ENCODE results near the gene PIK3C2B. TPM values are rescaled to one million over a fixed set of nuclear protein-coding genes. Genes with fewer than 3 reads are reported as not detected.

Gene PIK3C2B
- total and polyA plus RNA-seq, 2 of the 8 experiments (the other 6 are each of a cell fraction or from before 2014, with no cell fraction given), result 20.4 to 36.7 TPM

GRCh38 chr1:204480515-204480914 is 14.1 kb downstream of the PIK3C2B start:
- H3K4me2 ChIP-seq (ENCODE audit: insufficient read depth in 1 of 2, low read depth in 2 of 2, low read length in 2 of 2), result no peak overlapping the region
- peaks cover 3 to 13% (median 9%) of the 10 kb centered on the region in 4 experiments for H3K4me1 ChIP-seq (replicated peaks in 1 of 4; ENCODE audit: control insufficient read depth in 3 of 4, insufficient read depth in 4 of 4, low read length in 3 of 4)
- TF ChIP-seq CBX5 (IDR thresholded peaks at IDR 0.05; ENCODE audit: low read depth, low read length) (no peak), BACH1 (IDR thresholded peaks at IDR 0.05; ENCODE audit: low read length) (no peak), TAF7 (optimal IDR thresholded peaks at IDR 0.05; ENCODE audit: borderline replicate concordance, low read depth, low read length) (no peak), SP1 (IDR thresholded peaks at IDR 0.05; ENCODE audit: low read depth, low read length) (no peak), SIN3A (conservative IDR thresholded peaks at IDR 0.05 in 1 of 2, IDR thresholded peaks at IDR 0.05 in 1 of 2; ENCODE audit: low read depth in 1 of 2, low read length in 2 of 2) (no peak), ATF3 (IDR thresholded peaks at IDR 0.05; ENCODE audit: insufficient read depth, low read depth, low read length) (no peak), POLR2AphosphoS5 (IDR thresholded peaks at IDR 0.05; ENCODE audit: low read depth, low read length) (no peak), SIRT6 (IDR thresholded peaks at IDR 0.05; ENCODE audit: low read length) (no peak), EGR1 (IDR thresholded peaks at IDR 0.05; ENCODE audit: borderline replicate concordance, low read depth, low read length) (no peak), JUND (IDR thresholded peaks at IDR 0.05; ENCODE audit: low read length) (no peak), CBX8 (IDR thresholded peaks at IDR 0.05; ENCODE audit: borderline replicate concordance, low read depth, low read length) (no peak)
- 0 out of 2 replicates have a peak overlapping the region, but pooled peaks have one; percentile 28 for H3K18ac ChIP-seq (ENCODE audit: extremely low read depth, low read length)
- no peak overlapping the region for H3K9ac ChIP-seq (replicated peaks in 1 of 4; ENCODE audit: extremely low read depth in 1 of 4, low read depth in 3 of 4, low read length in 3 of 4)
- H3K79me2 ChIP-seq (ENCODE audit: control insufficient read depth in 1 of 2, insufficient read depth in 2 of 2, low read length in 2 of 2), result peaks cover 0 to 14% of the 10 kb centered on the region in 2 experiments; a peak in 2 of 4 replicates
- H3K56ac ChIP-seq (replicated peaks; ENCODE audit: insufficient read length, low read depth, low read length), result no peak overlapping the region
- H2BK15ac ChIP-seq (ENCODE audit: low read length), result 0 out of 2 replicates have a peak overlapping the region, but pooled peaks have one; percentile 84
- H2BK5ac ChIP-seq (ENCODE audit: low read depth, low read length), result peak overlapping the region; percentile 42; the same call in 1 of the 2 replicates
- DNase-seq (ENCODE audit: low read depth in 1 of 2, low spot score in 2 of 2), result no peak
- no peak overlapping the region for H3K14ac ChIP-seq (ENCODE audit: insufficient read length)
- FAIRE-seq, result no peak
- peaks cover 3% of the 10 kb centered on the region; the same call in 1 of the 2 replicates for H3K79me1 ChIP-seq (ENCODE audit: low read depth, low read length)
- no peak overlapping the region for H3K4me3 ChIP-seq (ENCODE audit: extremely low read depth in 1 of 4, insufficient read depth in 2 of 4, low read depth in 3 of 4, low read length in 4 of 4)
- H3K36me3 ChIP-seq (ENCODE audit: control insufficient read depth in 2 of 4, insufficient read depth in 4 of 4, low read length in 3 of 4), result no peaks in the 10 kb centered on the region
- no peak overlapping the region for H3K4ac ChIP-seq (replicated peaks; ENCODE audit: insufficient read length, low read depth, low read length)
- H2BK120ac ChIP-seq (replicated peaks; ENCODE audit: low read depth, low read length), result no peak overlapping the region
- no peak overlapping the region for H3K27ac ChIP-seq (ENCODE audit: low read depth, low read length)
- no peak overlapping the region for H2AK5ac ChIP-seq (ENCODE audit: low read depth, low read length)
- peaks cover 2 to 7% of the 10 kb centered on the region in 2 experiments for H4K20me1 ChIP-seq (replicated peaks in 1 of 2; ENCODE audit: control insufficient read depth in 1 of 2, insufficient read depth in 2 of 2, low read length in 2 of 2)
- no peak overlapping the region for H4K8ac ChIP-seq (ENCODE audit: extremely low read depth, insufficient read depth, low read length)
- POLR2A ChIA-PET (ENCODE audit: partially characterized antibody), result interaction anchor here (2.1 to 2.9 kb wide), 2 partner anchors 13 to 14 kb away, joined by 13 to 14 read pairs; partner anchors contain the start of gene PIK3C2B
- 95% methylated on average over 8 of the region's 8 CpGs; no CpG with 5 or more reads in 1 of the 2 experiments for WGBS, 2 experiments (ENCODE audit: extremely low coverage in 1 of 2, insufficient coverage in 1 of 2, insufficient read length in 1 of 2, insufficient replicate concordance in 2 of 2, low coverage in 1 of 2, low lambda C conversion rate in 2 of 2, missing lambda C conversion rate in 1 of 2)
- no peak overlapping the region for H4K91ac ChIP-seq (replicated peaks; ENCODE audit: insufficient read length, low read length)
- no peaks in the 10 kb centered on the region for H3K9me3 ChIP-seq (ENCODE audit: insufficient read depth in 2 of 2, low read depth in 1 of 2, low read length in 1 of 2)
- H3K23ac ChIP-seq (ENCODE audit: insufficient read length), result no peak overlapping the region
- no peak overlapping the region for H2BK12ac ChIP-seq (ENCODE audit: low read depth, low read length)
- no peak overlapping the region for H2BK20ac ChIP-seq (ENCODE audit: low read length)
- H3K23me2 ChIP-seq (ENCODE audit: low read depth, low read length), result no peaks in the 10 kb centered on the region
- no peak overlapping the region for H4K5ac ChIP-seq (ENCODE audit: insufficient read length, low read depth, low read length)
- no peak overlapping the region for H2AFZ ChIP-seq (ENCODE audit: low read length)
- CTCF ChIA-PET (ENCODE audit: partially characterized antibody), result interaction anchor here (0.7 to 49.0 kb wide), 4 partner anchors 8 to 36 kb away, joined by 3 to 2124 read pairs (median 182); partner anchors contain the start of gene PIK3C2B
- H3K27me3 ChIP-seq (replicated peaks in 1 of 4; ENCODE audit: control insufficient read depth in 3 of 4, extremely low read depth in 1 of 4, insufficient read depth in 3 of 4, low read length in 3 of 4), result no peaks in the 10 kb centered on the region; a peak in 1 of 7 replicates
